IPS-NIHi11 (cell line): ENCODE measurements around the gene SLC7A4.
"Not testable (repeated sequence)": the region's sequence is repeated elsewhere in the genome, so short reads cannot be mapped to it uniquely, and the experiment has no call there.

Source experiments
- DNase-seq: peaks from one replicate; pipeline ENCODE4 v3.0.0; 2012; ENCODE audit warnings: mixed read lengths, low spot score

SLC7A4 gene

DNA sequence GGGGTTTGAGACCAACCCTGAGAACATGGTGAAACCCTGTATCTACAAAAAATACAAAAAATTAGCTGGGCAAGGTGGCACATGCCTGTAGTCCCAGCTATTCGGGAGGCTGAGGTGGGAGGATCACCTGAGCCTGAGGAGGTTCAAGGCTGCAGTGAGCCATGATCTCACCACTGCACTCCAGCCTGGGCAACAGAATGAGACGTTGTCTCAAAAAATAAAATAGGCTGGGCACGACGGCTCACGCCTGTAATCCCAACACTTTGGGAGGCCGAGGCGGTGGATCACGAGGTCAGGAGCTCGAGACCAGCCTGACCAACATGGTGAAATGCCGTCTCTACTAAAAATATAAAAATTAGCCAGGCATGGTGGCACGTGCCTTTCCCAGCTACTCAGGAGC is 32.1 kb upstream of the SLC7A4 start:
- not testable (repeated sequence) for DNase-seq

DNA sequence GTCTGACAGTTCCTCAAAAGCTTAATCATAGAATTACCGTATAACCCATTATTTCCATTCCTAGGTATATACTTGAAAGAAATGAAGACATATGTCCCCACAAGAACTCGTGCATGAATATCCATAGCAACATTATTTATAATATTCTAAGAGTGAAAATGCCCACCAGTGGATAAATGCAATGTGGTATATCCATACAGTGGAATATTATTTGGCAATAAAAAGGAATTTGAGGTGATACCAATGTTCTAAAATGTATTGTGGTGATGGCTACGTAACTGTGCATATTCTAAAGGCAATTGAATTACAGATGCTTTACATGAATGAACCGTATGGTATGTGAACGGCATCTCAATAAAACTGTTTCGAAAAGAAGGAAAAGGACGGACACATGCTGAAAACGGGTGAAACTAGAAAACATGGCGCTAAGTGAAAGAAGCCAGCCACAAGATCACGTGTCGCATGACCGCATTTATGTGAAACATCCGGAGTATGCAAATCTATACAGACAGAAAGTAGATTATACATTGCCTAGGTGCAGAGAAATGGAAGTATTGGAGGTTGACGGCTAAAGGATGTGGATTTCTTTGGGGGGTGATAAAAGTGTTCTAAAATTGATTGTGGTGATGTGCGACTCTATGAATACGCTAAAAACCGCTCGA is 29.4 kb upstream of the SLC7A4 start:
- DNase-seq: not testable (repeated sequence)

DNA sequence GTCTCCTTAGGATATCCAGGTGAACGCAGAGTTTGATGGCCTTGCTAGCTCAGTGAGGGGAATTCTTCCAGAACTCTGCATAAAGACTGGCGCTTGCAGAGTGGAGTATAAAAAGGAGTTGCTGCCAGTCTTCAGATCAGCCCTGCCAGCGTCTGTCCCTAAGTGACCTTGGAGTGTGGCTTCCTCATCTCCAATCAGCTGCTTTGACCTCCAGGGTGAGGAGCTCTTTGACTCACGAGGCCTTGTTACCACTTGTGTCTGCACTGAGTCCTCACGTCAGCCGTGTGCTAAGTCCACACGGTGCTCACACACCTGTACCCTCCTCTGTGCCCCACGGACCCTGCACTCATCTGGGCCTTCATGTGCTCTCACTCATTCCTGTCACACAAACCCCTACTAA is 28.0 kb upstream of the SLC7A4 start:
- not testable (repeated sequence) for DNase-seq

DNA sequence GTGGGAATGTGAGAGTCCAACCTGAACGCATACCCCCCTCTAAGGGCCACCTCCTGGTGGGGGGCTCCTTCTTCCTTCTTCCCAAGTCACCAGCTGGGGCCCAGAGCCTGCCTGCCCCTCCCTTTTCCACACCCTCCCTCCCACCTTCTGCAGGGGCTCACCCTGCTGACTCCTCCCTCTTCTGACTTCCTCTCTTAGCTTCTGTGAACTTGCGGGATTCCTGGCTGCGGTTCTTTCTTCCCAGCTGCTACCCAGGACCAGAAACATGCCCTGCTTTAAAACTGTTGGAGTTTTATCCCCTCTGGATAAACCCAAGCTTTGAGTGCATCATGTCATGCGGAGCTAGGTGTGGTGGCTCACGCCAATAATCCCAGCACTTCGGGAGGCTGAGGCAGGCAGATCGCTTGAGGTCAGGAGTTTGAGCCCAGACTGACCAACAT is 23.5 kb upstream of the SLC7A4 start:
- peak; percentile 59 for DNase-seq

DNA sequence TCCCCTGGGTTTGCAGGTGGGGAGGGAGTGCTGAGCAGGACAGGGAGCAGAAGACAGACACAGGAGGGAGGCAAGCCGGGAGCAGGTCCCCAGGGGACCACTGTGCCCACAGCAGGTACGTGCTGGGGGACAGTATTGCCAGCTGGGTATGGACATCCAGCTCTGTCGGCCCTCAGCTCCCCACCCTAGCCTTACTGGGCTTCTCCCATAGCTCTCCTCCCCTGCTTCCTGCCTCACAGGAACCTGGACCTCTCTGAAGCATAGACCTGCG is 23.1 kb upstream of the SLC7A4 start:
- no peak for DNase-seq

DNA sequence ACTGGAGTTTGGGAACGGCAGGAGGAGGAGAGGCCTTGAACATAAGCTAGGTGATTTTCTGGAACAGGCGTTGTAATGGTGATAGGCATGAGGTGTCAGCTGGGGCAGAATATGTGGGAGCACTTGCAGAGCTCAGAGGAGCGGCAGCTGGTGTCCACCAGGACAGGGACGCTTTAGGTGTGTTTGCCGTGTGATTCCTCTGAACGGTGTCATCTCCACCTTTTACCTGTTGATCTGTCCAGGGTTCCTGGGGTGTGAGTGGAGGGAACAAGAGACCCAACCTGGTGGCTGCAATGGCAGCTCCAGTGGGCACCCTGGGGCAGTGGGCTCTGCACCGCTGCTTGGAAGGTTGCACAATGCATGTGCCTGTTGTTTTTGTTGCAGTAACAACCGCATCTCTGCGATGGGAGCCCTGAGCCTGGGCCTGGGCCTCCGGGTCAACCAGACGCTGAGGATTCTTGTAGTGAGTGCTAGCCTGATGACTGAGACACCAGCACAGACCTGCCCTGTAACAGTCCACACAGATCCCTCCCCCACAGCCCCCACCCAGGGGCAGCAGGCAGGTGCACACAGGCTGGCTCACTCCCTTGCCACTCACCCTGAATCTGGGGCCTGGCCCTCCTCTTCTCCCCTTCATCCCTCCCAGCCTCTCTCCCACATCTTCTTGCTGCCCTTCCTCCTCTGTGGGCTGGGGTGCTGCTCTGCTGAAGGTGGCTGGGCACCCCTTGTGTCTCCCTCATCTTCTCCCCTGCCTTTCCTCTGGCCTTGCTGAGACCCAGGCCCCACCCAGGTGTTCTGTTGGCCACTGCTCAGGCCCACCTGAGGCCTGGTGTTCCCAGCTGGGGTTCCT is 22.6 kb upstream of the SLC7A4 start:
- DNase-seq: no peak

DNA sequence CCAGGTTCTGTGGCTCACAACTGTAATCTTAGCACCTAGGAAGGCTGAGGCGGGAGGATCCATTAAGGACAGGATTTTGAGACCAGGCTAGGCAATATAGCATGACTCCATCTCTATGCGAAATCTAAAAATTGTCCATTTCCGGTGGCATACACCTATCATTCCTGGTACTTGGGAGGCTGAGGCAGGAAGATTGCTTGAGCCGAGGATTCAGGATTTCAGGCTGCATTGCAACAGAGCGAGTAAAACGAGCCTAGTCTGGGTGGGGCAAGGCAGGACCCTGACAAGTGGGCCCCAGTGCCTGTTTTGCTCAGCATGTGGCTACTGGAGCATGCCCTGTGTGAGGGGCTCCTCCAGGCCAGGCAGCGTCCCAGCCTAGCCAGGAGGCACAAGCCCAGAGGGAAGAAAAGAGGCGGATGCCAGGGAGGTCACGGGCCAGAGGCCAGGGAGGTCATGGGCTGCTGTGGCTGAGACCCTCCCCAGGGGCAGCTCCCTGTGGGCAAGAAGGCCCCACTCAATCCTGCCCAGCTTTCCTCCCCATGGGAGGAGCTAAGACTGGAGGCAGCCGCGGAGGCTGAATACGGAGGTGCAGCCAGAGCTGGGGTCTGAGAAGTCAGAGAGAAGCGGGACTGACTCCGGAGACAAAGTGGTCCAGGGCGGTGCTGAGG is 21.8 kb upstream of the SLC7A4 start:
- no peak for DNase-seq

DNA sequence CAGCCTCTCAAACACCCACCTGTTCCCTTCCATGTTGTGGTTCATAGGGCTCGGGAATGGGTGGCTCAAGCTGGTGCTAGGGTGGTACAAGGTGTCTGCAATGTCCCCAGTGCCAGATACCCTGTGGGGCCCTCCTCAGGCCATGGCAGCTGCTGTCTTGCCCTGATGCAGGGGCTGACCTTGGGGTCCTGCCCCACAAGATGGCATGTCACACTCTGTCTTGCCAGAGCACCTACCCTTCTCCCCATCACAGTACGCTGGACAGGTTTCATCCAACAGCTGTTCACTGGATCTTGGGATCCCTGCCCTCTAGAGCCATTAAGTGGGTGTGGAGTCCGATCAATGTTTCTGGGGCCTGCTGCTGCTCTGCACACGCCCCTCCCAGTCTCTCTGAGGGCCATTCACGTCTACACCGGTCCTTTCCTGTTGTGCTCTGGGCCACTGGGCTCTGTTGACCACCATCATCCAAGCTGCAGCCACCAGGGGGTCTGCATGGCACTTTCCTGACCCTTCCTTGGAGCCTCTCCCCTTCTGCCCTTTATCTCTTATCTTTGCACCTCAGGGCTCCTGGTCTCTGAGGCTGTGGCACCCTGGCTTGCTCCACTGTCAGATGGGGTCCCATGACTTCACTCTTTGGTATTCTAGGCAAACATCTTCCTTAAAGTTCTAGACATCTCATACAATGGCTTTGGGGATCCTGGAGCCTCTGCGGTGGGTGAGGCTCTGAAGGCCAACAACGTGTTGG is 20.5 kb upstream of the SLC7A4 start:
- DNase-seq: no peak

DNA sequence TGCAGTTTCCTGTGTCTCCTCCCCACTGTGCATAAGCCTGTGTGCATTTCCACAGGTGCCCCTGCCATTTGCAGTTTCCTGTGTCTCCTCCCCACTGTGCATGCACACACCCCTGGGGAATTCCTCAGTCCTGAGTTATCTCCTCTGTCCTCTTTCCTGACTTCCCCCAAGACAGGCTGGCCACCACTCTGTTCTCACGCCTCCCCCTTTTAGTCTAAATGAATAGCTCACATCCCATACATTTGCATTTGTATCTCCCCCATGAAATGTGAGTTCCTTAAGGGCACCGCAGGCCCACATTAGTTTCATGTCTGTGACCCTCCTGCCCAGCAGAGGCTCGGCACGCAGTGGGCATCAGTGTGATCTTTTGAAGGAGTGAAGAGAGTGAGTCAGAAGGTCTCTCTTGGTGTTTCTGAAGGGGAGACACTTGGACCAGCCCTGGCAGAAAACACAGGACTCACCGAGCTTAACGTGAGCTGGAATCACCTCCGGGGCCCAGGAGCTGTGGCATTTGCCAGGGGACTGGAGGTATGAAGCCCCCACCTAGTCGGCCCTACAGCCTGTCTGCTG is 19.6 kb upstream of the SLC7A4 start:
- no peak for DNase-seq

DNA sequence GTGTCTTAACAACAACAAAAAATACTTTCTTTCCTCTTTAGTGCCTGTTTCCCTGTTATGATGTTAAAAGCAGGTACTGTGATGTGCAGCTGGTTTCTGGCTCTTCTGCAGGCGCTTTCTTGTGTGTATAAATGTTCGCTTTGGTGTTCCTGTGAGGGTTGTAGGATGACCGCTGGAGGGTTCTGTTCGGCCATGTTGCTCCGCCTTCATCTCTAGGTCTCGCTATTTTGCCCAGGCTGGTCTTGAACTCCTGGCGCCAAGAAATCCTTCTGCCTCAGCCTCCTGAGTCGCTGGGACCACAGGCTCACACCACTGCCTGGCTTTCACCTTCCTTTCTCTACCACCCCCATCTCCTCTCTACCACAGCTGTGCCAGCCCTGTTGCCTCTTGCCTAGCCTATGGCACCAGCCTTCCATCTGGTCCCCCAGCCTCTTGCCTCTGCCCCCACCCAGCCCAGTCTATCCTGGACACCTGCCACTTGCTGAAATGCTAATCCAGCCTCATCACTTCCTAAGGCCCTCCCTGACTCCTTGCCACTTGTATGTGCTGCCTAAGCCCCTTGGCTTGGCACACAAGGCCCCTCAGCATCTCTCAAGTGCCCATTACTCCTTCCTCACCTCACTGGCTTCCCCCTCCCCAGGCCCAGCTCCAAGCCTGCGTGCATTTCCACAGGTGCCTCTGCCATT is 18.9 kb upstream of the SLC7A4 start:
- no peak for DNase-seq

DNA sequence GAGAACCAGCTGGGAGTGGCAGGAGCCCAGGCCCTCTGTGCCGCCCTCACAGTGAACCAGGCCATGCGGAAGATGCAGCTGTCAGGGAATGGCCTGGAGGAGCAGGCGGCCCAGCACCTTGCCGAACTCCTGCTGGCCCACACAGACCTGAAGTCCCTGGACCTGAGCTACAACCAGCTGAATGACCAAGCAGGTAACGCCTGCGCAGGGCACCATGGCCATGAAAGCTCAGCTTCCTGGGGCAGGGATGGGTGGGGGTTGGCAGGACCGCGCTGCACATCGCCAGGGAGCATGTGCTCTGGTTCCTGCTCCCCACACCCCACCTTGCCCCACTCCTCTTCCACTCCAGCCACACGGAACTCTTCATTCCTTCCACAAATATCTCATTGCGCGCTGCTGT is 16.6 kb upstream of the SLC7A4 start:
- not testable (repeated sequence) for DNase-seq

DNA sequence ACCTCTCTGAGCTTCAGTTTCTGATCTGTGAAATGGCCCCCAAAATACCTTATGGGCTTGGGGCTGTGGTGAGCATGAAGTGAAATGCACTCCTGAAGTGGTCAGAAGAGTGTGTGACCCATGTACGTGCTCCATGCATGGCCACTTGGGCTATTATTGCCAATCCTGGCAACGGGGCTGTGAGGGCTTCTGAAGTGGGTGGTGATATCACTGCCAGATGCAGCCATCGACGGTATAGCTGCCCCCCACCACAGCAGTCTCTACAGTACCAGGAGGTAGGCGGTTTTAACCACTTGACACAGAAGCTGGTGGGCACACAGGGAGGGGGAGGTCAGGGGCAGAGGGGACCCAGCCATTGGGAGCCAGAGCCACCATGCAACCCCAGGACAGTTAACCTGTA is 16.1 kb upstream of the SLC7A4 start:
- not testable (repeated sequence) for DNase-seq

DNA sequence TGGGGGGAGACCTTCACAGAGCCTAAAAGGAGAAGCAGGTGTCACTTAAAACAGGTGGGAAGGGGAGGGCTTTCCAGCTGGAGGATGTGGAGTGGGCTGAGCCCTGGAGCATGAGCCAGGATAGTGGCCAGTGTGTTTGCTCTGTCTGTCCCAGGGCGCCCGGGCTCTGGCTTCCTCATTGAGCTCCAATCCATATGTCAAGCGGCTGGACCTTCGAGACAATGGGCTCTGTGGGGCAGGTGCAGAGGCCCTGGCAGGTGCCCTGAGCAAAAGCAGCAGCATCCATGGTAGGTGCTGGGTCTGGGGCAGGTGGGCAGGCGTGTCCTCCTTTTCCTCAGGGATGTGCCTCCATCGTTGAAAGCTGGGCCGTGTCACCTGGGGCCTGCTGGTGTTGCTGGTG is 15.4 kb upstream of the SLC7A4 start:
- DNase-seq: no peak

DNA sequence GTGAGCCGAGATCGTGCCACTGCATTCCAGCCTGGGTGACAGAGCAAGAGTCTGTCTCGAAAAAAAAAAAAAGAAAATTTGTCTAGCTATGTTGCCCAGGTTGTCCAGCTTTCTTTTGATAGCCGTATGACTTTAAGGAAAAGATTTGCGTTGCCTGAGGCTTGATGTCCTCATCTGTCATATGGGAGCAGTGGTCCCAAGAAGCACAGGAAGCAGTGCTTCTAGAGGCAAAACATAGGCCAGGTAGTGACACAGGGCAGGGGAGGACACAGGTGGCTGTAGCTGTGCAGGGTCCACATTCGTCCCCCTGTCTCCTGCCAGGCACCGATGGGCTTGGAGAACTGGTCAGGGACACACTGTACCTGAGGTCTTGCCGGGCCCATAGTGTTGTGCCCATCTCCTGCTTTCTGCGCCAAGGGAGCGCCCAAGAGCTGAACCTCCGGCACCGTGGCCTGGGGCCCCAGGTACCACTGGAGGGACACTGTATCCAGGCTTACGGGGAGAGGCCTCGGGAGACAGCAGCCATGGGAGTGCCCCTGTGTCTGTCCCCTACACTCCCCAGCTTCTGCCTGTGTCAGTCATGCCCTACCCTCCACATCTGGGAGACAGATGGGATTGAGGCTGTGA is 14.8 kb upstream of the SLC7A4 start:
- no peak for DNase-seq

DNA sequence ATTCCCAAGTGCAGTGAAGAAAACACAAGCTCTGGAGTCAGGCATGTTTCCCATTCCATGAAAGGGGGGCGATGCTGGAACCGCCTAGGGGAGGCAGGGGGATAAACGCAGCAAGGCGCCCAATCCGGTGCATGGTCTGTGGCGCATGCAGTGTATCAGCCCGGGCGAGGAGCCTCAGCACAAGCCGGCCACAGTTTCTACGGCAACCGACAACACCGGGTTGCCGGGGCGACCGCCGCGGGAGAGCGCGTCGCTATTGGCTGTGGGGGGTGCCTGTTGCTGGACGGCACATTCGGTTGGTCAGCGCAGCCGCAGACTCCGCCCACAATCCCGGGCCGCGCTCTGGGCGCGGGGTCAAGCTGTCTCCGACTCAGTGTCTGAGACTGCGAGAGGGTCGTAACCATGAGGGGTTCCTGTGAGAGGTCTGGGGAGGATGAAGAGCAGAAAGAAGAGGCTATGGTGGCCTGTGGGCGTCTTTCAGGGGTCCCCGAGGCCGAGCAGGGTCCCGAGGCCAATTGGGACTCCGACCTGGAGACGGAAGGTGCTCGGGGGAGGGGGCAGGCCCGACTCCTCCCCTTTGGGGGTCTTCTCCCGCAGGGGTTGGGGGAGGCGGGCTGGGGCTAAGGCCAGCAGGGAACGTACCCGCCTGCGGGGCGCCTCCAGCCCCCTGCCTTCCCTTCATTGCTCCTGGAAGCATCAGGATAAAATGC is 13.4 kb upstream of the SLC7A4 start, which contains the start of gene LRRC74B:
TSS of gene LRRC74B (plus strand) at position 362 of the 710 bp plus-strand sequence. CDS start at position 403, 41 bp downstream.
- DNase-seq: peak; percentile 99

DNA sequence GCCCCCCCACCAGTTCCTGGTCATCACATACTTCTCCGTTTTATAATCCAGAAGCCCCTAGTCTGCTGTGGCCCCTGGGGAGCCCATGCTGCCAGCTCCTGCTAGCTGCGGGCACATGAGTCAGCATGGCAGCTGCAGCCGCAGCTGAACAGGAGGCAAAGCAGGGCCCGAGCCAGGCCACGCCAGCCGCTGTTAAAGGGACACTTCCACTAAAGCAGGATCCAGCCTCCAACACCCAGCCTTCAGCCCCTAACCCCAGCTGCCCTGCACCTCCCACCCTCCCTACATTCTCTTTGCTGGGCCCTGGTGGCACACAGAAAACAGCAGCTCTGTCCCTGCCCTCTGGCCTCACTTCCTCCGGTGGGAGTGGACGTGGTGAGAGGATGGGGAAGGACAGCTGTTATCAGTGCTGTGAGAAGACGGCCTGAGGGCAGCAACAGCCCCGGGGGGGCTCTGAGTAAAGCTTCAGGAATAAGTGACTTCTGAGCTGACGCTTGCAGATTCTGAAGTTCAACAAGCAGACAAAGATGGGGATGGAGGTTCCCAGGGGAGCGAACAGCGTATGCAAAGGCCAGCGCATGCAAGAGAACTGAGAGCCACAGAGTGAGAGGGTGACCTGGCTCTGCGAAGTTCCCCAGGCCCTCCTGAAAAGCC is 12.7 kb upstream of the SLC7A4 start:
- DNase-seq: no peak

DNA sequence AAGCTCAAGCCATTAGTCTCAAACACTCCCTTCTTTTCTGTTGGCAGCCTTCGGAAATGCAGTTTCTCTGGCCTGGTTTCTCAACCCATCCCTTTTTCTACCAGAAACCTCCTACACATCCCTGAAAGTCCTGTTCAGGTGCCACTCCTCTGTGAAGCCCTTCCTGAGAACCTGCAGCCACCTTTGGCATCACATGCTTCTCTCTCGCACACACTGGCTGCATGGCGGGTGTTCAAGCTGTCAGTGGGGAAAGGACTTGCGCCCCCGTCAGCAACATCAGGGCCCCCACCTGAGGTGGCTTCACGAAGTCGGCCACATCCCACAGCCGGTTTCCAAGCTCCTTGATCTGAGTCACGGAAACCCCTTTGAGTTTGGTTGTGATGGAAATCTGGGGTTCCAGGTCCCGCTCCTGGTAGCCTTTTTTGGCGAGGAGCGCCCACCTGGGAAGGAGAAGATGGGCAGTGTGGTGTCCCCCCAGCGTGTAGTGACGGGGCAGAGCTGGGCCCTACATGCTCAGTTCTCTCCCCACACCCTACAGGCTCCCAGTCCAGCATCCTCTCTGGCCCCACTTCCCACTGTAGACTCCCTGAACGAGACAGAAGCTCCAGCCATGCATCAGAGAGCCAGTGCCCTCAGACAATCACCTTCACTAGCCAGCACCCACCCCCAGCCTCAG is 11.6 kb upstream of the SLC7A4 start:
- no peak for DNase-seq

DNA sequence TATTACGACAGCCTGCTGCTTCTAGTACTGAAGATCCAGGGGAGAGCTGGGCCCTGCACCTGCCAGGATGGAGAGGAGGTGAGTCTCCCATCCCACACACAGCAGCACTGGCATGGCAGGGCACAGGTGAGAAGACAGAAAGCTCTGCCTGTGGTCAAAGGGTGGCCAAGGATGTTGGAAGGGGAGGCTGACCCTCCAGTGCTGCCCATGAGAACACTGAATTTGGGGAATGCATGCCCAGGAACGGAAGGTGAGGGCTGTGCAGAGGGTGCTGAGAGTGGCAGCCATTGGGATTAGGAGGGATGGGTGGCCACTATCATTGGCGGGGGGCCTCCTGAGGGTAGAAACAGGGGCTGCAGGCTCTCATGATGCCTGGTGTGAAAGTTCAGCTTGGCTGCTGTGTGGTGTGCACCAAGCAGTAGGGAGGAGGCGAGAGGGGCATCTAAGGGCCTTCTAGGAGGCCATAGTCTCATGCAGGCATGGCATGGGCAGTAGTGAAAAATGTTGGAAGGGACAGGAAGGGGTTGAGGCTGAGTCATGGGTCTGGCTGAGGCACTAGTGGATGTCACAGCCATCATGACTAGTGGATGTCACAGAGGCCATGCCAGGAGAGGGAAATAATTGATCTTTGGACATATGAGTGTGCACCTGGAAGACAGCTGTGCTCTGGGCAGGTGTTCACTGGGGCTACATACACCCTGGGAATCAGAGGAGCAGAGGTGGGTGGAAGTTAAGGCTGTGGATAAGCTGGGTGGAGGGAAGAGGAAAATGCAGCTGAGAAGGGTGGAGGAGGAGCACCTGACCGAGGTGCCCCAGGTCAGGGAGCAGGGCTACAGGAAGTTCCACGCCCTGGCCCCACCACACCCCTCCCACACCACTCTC is 10.9 kb upstream of the SLC7A4 start:
- DNase-seq: no peak
